T47D (cell line): Measurements from ENCODE around the gene BCOR.

Experiments used
- DNase-seq, 2 experiments: peaks; one replicate each; pipeline versions ENCODE4 v3.0.0 to v3.0.0-alpha.2; 2011 to 2012; ENCODE audit warnings: low read depth in 1 of 2, low spot score in 1 of 2
- JUND ChIP-seq: IDR thresholded peaks from 2 replicates; pipeline ENCODE4 v1.6.1; 2012; ENCODE audit warnings: low read depth
- in situ Hi-C: cut with HindIII; loops from 2 replicates; pipeline ENCODE4 v1.10.0; 2016; ENCODE audit warnings: low sequenced_read_pairs, low pct_unique_long_range_greater_than_20kb

The BCOR gene

GRCh38 chrX:40090961-40091360, 6.8 kb downstream of the BCOR start:
- DNase-seq, result no peak
- no peak for TF ChIP-seq JUND
- in situ Hi-C loops, result no loop called here

GRCh38 chrX:40090050-40090804, 7.5 kb downstream of the BCOR start:
- DNase-seq, result peak in 1 of 2 experiments; percentile 41
- TF ChIP-seq JUND, result no peak
- in situ Hi-C loops, result no loop called here

GRCh38 chrX:40088803-40089540, 8.8 kb downstream of the BCOR start:
- in situ Hi-C loops, result no loop called here
- no peak for DNase-seq
- TF ChIP-seq JUND, result no peak

- in situ Hi-C loops, result no loop called here
- DNase-seq, result no peak
- no peak for TF ChIP-seq JUND
Measured at GRCh38 chrX:40088299-40088625, 9.5 kb downstream of the BCOR start.

GRCh38 chrX:40087425-40088298, 10.1 kb downstream of the BCOR start:
- in situ Hi-C loops, result no loop called here
- no peak for DNase-seq
- no peak for TF ChIP-seq JUND

- in situ Hi-C loops, result no loop called here
- TF ChIP-seq JUND, result no peak
Measured at GRCh38 chrX:40086569-40087335, 11.0 kb downstream of the BCOR start.

GRCh38 chrX:40085714-40086113, 12.0 kb downstream of the BCOR start:
- TF ChIP-seq JUND, result no peak
- peak; percentile 59 to 77 for DNase-seq
- in situ Hi-C loops, result no loop called here

More at GRCh38 chrX:40086569-40087335, 11.0 kb downstream of the BCOR start:
- no peak for DNase-seq

- in situ Hi-C loops, result no loop called here
- TF ChIP-seq JUND, result no peak
- peak; percentile 59 to 92 for DNase-seq
Measured at GRCh38 chrX:40085102-40085551, 12.6 kb downstream of the BCOR start.

GRCh38 chrX:40084471-40085101, 13.2 kb downstream of the BCOR start:
- in situ Hi-C loops, result no loop called here
- no peak for TF ChIP-seq JUND
- DNase-seq, result no peak

- no peak for DNase-seq
- no peak for TF ChIP-seq JUND
- in situ Hi-C loops, result no loop called here
Measured at GRCh38 chrX:40083979-40084359, 13.8 kb downstream of the BCOR start.

- TF ChIP-seq JUND, result no peak
- in situ Hi-C loops, result no loop called here
- peak; percentile 44 to 63 for DNase-seq
Measured at GRCh38 chrX:40083120-40083978, 14.4 kb downstream of the BCOR start.
